ENCODE measurements around the gene FEM1C.
A peak's percentile ranks its signal among the peaks of the same experiment; 100 is the strongest.
"Not testable (repeated sequence)": the region's sequence is repeated elsewhere in the genome, so short reads cannot be mapped to it uniquely, and the experiment has no call there.

The FEM1C gene

DNA sequence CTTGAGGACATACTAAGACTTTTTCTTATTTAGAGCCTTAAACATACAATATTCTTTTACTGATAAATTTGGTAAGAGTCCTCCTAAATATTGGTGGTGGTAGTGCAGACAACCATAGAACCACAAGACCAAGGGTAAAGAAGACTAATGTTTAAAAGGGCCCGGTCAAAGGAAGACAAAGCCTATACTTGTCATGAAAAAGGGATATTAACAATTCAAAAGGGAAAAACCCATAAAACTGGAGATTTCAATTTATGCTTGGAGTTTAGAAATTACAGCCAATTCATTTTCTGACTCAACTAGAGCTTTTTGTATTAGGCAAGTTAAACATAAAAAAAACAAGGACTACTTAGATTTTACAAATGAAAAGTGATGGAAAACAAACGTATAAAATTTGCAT is 24.4 kb downstream of the FEM1C start:
- ATAC-seq (no peak), DNase-seq (no peak)

- no peak for ATAC-seq
Observed at GRCh38 chr5:115516372-115516771, 28.2 kb downstream of the FEM1C start.

DNA sequence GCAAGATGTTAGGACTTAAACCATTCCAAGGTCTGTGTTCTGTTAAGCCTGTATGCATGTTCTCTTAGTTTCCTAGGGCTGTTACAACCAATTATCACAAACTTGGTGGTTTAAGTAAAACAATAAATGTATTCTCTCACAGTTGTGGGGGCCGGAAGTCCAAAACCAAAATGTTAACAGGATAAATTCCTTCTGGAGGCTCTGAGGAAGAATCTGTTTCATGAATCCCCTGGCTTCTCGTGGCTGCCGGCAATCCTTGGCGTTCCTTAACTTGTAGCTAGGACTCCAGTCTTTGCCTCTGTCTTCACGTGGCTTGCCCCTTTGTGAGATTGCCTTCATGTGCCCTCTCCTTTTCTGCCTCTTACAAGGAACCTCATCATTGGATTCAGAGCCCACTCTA is 30.4 kb downstream of the FEM1C start:
- DNase-seq = no peak
- ATAC-seq = no peak

More at GRCh38 chr5:115516372-115516771, 28.2 kb downstream of the FEM1C start:
- no peak for DNase-seq

- ATAC-seq (no peak), DNase-seq (no peak)
Observed at GRCh38 chr5:115511632-115512031, 32.9 kb downstream of the FEM1C start.

DNA sequence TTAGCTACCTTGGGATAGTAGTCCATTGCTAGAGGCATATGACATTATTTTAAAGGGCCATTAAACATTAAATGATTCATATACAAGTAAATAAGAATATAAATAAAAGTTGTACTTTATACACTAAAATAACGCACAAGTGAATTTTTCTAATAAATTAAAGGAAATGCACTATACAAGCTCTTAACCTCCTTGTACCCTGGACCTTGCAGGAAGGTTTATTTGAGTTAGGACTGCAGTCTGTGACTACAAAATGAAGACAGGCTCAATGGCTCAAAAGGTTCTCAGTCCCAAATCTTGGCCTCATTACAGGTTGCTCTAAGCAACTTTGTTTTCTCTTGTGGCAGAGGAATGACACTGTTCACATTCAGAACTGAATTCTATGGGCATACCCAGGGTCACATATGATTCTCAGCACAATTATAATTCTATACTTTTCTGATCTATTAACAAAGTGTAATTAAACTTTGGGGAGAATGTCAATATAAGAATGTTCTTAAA is 34.4 kb downstream of the FEM1C start:
- ATAC-seq (no peak), DNase-seq (no peak)

DNA sequence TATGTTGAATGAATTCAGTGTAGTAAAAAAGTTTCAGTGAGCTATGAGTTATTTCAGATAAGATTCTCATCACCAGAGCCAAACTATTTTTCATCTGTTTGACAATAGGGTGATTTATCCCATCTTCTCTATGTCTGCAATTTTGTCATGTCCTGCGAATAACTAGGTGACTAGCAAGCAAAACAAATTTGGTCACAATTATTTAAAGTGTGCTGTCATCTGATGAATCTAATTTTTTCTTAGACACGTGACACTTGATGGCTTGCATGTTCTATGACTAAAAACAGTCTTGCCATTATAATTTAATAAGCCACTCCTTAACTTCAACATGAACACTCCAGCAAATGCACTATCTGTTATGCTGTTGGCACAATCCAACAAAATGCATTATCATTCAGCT is 35.0 kb downstream of the FEM1C start:
- DNase-seq = no peak
- no peak for ATAC-seq

DNA sequence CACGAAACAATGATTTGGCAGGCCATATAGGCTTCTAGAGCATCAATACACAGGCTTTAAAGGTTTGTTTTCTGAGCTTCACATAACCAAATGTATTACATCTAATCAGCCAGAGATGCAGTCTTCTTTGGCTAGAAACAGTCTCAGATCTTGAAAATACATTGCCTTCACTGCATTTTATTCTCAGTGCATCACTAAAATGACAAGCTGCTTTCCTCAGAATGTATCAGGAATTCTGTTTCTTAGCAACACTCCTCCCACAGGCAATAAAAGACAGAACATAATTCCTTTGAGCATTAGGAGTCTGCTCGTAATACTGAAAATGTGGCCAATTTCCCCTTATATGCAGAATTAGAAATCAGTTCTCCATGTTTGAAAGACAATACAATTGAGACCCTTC is 36.9 kb downstream of the FEM1C start:
- ATAC-seq = no peak
- no peak for DNase-seq

- DNase-seq (no peak), ATAC-seq (no peak)
Observed at GRCh38 chr5:115503420-115503819, 41.2 kb downstream of the FEM1C start.

DNA sequence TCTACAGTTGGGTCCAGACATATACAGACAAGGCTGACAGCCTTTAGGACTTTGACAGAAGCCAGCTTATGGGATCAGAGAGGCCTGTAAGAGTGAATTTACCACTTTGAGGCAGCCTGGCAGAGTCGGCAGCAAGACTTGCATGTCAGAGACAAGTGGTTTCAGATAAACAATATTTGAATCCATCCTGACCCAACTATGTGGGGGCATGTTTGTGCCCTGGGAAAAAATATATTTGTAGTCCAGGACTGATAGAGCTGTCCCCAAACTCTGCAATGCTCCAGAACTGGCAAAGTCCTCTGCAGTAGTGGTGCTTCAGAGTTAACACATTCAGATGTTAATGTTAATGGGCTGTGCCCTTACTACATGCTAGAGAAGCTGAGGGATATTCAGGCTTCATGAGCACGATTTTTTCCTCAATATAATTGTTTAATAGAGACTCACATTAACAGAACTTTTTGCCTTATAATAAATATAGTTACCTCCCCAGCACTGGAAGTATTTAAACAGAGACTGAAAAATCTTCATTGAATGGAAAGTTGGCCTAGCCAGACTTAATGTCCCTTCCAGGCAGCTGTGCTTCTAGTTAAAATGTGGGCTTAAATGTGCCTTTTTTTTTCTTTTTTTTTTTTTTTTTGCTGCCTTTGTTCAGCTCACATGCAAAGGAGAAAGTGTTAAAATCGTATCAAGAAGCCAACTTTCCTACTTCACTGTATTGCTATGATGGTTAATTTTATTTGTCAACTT is 42.9 kb downstream of the FEM1C start:
- ATAC-seq = no peak
- DNase-seq = no peak

DNA sequence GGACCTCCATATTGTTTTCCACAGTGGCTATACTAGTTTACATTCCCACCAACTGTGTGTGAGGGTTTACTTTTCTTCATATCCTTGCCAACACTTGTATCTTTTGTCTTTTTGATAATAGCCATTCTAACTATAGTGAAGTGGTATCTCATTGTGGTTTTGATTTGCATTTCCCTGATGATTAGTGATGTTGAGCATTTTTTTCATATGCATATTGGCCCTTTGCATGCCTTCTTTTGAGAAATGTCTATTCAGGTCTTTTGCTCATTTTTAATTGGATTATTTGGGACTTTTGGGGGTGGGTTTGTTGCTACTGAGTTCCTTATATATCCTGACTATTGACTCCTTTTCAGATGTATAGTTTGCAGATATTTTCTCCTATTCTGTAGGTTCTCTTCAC is 44.4 kb downstream of the FEM1C start:
- ATAC-seq (no peak), DNase-seq (no peak)

- ATAC-seq = no peak
Observed at GRCh38 chr5:115496936-115497576, 47.5 kb downstream of the FEM1C start.

DNA sequence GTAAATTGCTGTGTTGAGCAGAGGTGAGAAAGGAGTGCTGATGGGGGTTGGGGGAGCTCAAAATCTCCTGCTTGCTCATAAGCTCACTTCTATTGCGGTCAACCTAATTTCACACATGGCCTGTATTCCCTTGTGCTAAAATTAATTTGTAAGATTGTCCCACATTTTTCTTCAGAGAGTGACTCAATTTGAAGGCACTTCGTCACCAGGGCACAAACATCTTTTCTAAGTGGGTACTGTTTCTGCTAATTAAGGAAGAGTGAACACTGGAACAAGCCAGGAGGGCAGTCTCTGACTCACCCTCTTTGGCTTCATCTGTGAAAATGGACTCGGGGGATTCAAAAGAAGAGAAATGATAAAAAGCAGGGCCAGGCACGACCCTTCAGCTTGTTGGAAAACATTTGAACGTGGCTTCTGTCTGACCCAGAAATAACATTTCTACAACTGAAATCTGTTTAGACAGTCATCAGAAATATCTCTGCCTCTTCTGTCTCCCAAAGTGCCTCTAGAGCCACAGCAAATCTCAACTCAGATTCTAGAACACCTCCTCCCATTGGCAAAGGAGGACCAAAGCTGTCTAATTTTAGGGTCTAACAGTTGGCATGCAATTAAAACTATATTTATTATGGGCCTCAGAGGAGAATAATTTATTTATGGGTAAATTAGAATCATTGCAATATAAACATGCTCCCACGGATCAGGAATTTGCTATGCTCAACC is 49.8 kb downstream of the FEM1C start:
- ATAC-seq (no peak), DNase-seq (no peak)

More at GRCh38 chr5:115496936-115497576, 47.5 kb downstream of the FEM1C start:
- DNase-seq = no peak

DNA sequence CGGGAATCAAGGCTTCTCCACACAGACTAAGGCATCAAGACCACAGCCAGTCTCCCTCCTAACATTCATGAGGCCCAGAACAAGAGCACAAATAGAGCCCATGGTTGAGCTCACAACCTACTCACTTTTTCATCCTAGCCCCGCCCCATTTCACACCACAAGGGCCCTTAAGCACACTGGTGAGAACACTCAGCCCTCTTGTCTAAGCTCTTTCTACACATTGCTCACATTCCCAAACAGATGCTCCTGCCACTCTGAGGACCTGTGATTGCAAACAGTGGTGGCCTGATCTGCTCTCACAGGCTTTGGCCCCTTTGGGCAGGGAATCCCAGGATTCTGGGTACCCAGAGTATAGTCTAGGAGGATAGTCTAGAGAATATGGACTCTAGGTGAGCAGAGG is 54.0 kb downstream of the FEM1C start:
- ATAC-seq = no peak

DNA sequence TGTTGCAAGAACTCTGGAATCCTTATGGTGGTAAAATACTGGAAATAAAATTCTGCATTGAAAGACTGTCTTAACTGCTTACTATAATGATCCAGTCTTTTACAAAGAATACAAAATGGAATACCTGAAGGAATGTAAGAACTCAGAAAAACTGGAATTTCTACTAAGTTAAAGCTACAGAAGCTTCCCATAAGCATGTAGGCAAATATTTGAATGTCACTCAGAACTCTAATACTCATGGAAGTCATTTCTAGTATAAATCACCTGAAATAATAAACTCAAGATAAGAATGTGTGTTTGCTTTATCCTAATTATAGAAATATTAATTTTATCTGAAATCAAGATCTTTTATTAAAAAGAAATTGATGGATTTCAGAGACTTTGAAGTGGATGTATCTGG is 54.8 kb downstream of the FEM1C start:
- DNase-seq (no peak), ATAC-seq (no peak)

More for the DNA sequence above, 54.0 kb downstream of the FEM1C start:
- DNase-seq = no peak

GRCh38 chr5:115487756-115488155 is 56.8 kb downstream of the FEM1C start:
- no peak for DNase-seq

DNA sequence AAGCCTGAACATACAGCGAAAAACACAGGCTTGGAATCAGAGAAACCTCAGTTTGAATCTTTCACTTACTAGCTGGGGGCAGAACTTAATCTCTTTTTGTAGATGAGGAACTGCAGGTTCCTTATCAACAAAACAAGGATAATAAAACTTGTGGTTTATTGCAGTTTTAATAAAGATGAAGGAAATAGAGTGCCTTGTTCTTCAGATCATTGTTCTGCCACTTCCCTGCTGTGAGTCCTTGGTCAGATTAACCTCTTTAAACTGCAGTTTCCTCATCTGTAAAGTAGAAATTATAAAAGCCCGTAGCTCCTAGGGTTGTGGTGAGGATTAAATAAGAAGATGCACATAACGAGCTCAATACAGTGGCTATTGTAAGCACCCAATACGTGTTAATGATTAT is 57.4 kb downstream of the FEM1C start:
- DNase-seq = no peak
- ATAC-seq = no peak

More at GRCh38 chr5:115487756-115488155, 56.8 kb downstream of the FEM1C start:
- peak; percentile 89 for ATAC-seq

- DNase-seq (no peak), ATAC-seq (no peak)
Observed at GRCh38 chr5:115486728-115487127, 57.8 kb downstream of the FEM1C start.

DNA sequence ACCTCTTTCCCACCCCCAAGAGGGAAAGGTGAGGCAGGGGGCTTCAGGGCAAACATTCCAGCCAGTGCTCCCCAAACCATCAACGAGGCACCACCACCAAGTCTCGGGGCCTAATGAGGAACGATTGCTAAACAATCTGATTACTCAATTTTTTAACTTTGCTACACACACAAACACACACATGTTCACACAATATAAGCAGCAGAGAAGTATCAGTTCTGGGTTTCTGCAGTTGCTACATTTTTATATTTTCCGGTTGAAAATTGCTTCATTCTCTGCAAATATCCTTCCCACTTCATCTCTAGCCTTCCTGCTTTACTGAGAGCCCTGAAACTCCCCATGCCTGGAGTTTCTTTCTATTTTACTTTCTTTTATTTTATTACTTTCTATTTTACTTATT is 60.2 kb downstream of the FEM1C start:
- DNase-seq (no peak), ATAC-seq (no peak)

DNA sequence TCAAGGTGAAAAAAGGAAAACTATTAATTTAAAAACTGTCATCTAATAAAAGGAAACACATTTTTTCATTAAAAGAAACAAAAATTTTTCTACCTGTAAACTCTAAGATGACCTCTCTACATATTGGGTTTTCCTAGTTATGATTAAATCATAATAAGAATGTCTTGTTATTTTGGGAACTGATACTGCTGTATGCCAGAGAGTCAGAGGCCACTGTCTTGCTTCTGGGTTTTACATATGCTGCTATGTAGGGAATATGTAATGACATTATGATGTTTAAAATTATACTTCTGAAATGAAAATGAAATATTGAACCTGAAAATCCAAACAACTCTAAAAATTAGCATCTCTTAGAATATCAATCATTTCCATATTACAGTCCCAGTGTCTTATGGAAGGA is 63.7 kb downstream of the FEM1C start:
- ATAC-seq (no peak), DNase-seq (no peak)

DNA sequence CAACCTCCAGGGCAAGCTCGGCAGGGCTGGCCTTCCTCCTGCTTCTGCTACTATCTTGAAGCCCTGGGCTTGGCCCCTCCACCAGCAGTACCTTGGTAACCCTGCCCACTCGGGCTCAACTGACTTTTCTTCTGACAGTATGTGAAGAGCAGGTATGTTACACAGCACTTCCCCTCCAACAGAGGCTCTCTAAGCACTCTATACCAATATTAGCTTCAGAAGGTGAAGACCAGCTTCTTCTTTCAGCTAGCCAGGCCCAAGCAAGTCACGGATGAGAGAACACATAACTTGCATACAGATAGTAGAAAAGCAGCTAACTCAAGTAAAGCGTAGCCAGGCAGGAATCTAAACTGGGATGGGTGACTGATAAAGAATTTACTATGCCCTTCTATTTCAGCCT is 64.3 kb downstream of the FEM1C start:
- DNase-seq (no peak), ATAC-seq (no peak)

- DNase-seq, ATAC-seq: not testable (repeated sequence)
Observed at GRCh38 chr5:115479166-115479873, 65.3 kb downstream of the FEM1C start.

DNA sequence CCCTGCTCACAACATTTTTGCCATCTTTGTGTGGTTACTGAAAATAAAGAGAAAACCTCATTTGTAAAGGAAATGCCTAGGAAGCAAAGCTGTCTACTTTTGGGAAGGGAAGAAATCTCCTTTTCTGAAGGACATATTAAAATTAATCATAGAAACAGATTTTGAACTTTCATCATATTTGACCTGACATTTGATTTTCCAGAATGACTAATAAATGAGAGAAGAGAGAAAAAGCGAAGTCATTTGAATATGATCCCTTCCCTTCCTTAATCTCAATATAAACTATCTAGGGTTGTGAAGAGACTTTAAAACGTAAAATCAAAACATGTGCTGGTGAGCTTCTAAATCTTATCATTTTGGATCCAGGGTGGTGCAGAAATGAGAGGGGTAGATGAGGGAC is 66.3 kb downstream of the FEM1C start:
- no peak for ATAC-seq
- no peak for DNase-seq
